Gastroesophageal sphincter (tissue), 4 donors: Measurements from ENCODE around the gene SLC6A9. TPM values are rescaled to one million over a fixed set of nuclear protein-coding genes. Genes with fewer than 3 reads are reported as not detected.
A peak's percentile ranks its signal among the peaks of the same experiment; 100 is the strongest.

Source experiments
- ATAC-seq: fragments of 150-250 bp; one replicate; pipeline ENCODE4 v1.9.1; 2016; ENCODE audit warnings: mild to moderate bottlenecking, moderate library complexity
- H3K27ac ChIP-seq, 4 donors: fragments of 200-600 bp; sonication (generic) in 3 of 4; 1 replicate in 3 of 4; 2 replicates in 1 of 4; pipeline ENCODE4 v1.5.1; 2016 to 2019
- H3K27me3 ChIP-seq: fragments of 200-600 bp; sonication (generic); one replicate; pipeline ENCODE4 v1.5.1; 2019
- H3K36me3 ChIP-seq, 2 donors: fragments of 200-600 bp; sonication (generic); one replicate each; pipeline ENCODE4 v1.5.1; 2019; ENCODE audit warnings: control low read depth in 1 of 2
- H3K4me1 ChIP-seq, 3 donors: fragments of 200-600 bp; sonication (generic); 1 replicate in 2 of 3; 2 replicates in 1 of 3; pipeline ENCODE4 v1.5.1; 2016 to 2019; ENCODE audit warnings: control low read depth in 2 of 3
- H3K4me3 ChIP-seq, 2 donors: fragments of 200-600 bp; sonication (generic); one replicate each; pipeline ENCODE4 v1.5.1; 2019; ENCODE audit warnings: mild to moderate bottlenecking in 1 of 2, moderate library complexity in 1 of 2
- H3K9me3 ChIP-seq, 3 donors: fragments of 200-600 bp; sonication (generic); one replicate each; pipeline ENCODE4 v1.5.1; 2017 to 2019; ENCODE audit warnings: control low read depth in 2 of 3
- EP300 ChIP-seq: sonication (generic); formaldehyde crosslinking; IDR thresholded peaks from one replicate; pipeline ENCODE4 v1.6.1; 2017; ENCODE audit warnings: antibody characterized with exemption, mild to moderate bottlenecking
- POLR2A ChIP-seq, 2 donors: fragments of 450-650 bp; IDR thresholded peaks; one replicate each; pipeline ENCODE4 v1.6.1; 2017; ENCODE audit warnings: antibody characterized with exemption in 2 of 2, mild to moderate bottlenecking in 2 of 2, moderate library complexity in 1 of 2
- POLR2AphosphoS5 ChIP-seq: sonication (generic); formaldehyde crosslinking; IDR thresholded peaks from one replicate; pipeline ENCODE4 v1.6.1; 2017; ENCODE audit warnings: antibody characterized with exemption
- WGBS, 2 donors: methylation state at CpG; one replicate each; pipeline ENCODE4 v1.1.5; 2018; ENCODE audit warnings: low coverage in 1 of 2; 5-methylcytosine and 5-hydroxymethylcytosine counted together
- total RNA-seq, 4 donors: library from RNA; depleted of rRNA; stranded (reverse); fragments of >200 nt; gene quantifications; one replicate each; pipeline ENCODE4 v1.1.0, GENCODE V29; 2016
- TF ChIP-seq, protein P1 (sequence below), 4 experiments: fragments of 200-600 bp in 2 of 4; fragments of 450-650 bp in 2 of 4; sonication (generic) in 1 of 4; IDR thresholded peaks; one replicate each; pipeline ENCODE4 v1.5.1; 2017 to 2019; ENCODE audit warnings: antibody characterized with exemption in 4 of 4, mild to moderate bottlenecking in 2 of 4, moderate library complexity in 2 of 4

The SLC6A9 gene
- total RNA-seq, 4 donors from 2014 or later, result 1.8 to 14.2 (median 7.5) TPM

DNA sequence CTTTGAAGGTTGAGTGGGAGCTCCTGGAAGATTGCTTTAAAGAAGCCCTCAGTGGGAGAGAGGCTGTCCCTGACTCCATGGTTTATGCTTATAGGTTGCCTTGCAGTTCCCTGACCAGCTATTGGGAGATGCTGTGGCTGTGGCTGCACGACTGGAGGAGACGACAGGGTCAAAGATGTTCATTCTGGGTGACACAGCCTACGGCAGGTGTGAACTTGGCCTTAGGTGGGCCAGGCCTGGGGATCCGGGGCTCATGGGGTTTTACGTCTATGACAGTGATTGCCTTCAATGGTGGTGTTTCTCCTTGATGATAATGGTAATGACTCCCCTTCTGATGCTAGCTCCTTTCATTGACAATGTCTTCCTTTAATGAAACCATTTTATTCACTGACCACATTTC lies 60.8 kb downstream of the SLC6A9 start:
- WGBS, 2 donors, result 40% methylated on average over 5 of the region's 5 CpGs; no CpG with 5 or more reads in 1 of the 2 donors
- Histone ChIP-seq H3K9me3 (no peaks in the 10 kb centered on the region), H3K36me3 (peaks cover 0 to 45% of the 10 kb centered on the region in 2 donors), H3K4me1 (peaks cover 0 to 32% (median 10%) of the 10 kb centered on the region in 3 donors), H3K27ac (peak overlapping the region in 1 of 4 donors; percentile 66), H3K27me3 (no peaks in the 10 kb centered on the region), H3K4me3 (peak overlapping the region; percentile 58 to 87)
- ATAC-seq, result no peak
- TF ChIP-seq POLR2AphosphoS5, result no peak
- no peak for TF ChIP-seq EP300
- no peak for TF ChIP-seq POLR2A (IDR thresholded peaks at IDR 0.05)
- TF ChIP-seq, protein P1, sequence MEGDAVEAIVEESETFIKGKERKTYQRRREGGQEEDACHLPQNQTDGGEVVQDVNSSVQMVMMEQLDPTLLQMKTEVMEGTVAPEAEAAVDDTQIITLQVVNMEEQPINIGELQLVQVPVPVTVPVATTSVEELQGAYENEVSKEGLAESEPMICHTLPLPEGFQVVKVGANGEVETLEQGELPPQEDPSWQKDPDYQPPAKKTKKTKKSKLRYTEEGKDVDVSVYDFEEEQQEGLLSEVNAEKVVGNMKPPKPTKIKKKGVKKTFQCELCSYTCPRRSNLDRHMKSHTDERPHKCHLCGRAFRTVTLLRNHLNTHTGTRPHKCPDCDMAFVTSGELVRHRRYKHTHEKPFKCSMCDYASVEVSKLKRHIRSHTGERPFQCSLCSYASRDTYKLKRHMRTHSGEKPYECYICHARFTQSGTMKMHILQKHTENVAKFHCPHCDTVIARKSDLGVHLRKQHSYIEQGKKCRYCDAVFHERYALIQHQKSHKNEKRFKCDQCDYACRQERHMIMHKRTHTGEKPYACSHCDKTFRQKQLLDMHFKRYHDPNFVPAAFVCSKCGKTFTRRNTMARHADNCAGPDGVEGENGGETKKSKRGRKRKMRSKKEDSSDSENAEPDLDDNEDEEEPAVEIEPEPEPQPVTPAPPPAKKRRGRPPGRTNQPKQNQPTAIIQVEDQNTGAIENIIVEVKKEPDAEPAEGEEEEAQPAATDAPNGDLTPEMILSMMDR (IDR thresholded peaks at IDR 0.05), result no peak

DNA sequence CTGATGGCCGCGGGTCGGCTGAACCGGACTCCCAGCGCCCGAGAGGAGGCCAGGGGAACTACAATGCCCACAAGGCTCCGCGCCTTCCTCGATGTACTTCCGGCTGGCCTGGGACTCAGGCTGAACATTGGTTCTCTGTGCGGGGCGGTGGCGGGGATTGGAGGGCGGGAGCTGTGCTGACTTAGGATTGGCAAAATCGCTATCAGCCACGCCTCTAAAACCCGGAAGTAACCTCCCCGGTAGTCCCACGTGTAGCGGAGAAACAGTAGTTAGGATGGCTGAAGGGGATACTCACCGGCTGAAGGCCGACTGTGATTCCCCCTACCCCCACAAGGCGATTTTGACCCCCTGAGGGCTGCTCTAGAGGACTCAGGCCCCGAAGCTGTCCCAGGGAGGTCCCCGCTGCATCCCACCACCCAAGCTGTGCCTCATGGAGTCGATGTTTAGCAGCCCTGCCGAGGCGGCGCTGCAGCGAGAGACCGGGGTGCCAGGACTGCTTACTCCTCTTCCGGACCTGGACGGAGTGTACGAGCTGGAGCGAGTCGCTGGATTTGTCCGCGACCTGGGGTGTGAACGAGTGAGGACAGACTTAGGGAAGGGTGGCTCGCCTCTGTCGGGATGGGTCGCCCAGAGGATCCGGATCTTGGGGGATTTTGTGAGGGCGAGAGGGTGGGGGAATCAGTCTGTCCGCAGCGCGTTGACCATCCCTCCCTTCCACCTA lies 61.4 kb downstream of the SLC6A9 start, which contains the start of gene DPH2:
Gene DPH2, plus strand, starts transcription at position 265 of the 721 bp plus-strand sequence. Its CDS starts 166 bp downstream, at position 431.
- Histone ChIP-seq H3K4me3 (peak within 1 kb of the TSS; percentile 58 to 87), H3K27ac (peak within 1 kb of the TSS in 3 of 4 donors; percentile 46 to 66 (median 62)), H3K9me3 (no peaks in the 10 kb centered on the region), H3K4me1 (peaks cover 0 to 31% (median 10%) of the 10 kb centered on the region in 3 donors), H3K27me3 (no peaks in the 10 kb centered on the region), H3K36me3 (peaks cover 0 to 51% of the 10 kb centered on the region in 2 donors)
- ATAC-seq, result peak; percentile 97
- WGBS, 2 donors, result 1 to 2% methylated on average over 10 to 11 of the region's 47 CpGs
- TF ChIP-seq EP300 (no peak), POLR2AphosphoS5 (peak; percentile 11)
- TF ChIP-seq, protein P1 (IDR thresholded peaks at IDR 0.05), result peak in 2 of 4 experiments; percentile 20 to 59

DNA sequence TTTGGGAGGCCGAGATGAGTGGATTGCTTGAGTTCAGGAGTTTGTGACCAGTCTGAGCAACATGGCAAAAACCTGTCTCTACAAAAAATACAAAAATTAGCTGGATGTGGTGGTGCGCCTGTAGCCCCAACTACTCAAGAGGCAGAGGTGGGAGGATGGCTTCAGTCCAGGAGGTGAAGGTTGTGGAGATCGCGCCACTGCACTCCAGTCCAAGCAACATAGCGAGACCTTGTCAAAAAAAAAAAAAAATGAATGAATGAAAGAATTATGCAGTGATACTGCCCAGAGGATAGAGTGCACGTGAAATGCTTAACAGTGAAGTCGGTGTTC lies 61.9 kb downstream of the SLC6A9 start:
- WGBS, 2 donors, result 45 to 60% methylated on average over 3 to 7 of the region's 7 CpGs
- no peak for ATAC-seq
- H3K36me3 ChIP-seq, result peaks cover 0 to 56% of the 10 kb centered on the region in 2 donors
- no peaks in the 10 kb centered on the region for H3K9me3 ChIP-seq
- TF ChIP-seq POLR2A (IDR thresholded peaks at IDR 0.05), result no peak
- TF ChIP-seq, protein P1 (IDR thresholded peaks at IDR 0.05), result peak in 1 of 4 experiments; percentile 43
- peaks cover 0 to 30% (median 10%) of the 10 kb centered on the region in 3 donors for H3K4me1 ChIP-seq
- H3K4me3 ChIP-seq, result peak overlapping the region in 1 of 2 donors; percentile 87
- no peaks in the 10 kb centered on the region for H3K27me3 ChIP-seq
- peak overlapping the region in 1 of 4 donors; percentile 62 for H3K27ac ChIP-seq

DNA sequence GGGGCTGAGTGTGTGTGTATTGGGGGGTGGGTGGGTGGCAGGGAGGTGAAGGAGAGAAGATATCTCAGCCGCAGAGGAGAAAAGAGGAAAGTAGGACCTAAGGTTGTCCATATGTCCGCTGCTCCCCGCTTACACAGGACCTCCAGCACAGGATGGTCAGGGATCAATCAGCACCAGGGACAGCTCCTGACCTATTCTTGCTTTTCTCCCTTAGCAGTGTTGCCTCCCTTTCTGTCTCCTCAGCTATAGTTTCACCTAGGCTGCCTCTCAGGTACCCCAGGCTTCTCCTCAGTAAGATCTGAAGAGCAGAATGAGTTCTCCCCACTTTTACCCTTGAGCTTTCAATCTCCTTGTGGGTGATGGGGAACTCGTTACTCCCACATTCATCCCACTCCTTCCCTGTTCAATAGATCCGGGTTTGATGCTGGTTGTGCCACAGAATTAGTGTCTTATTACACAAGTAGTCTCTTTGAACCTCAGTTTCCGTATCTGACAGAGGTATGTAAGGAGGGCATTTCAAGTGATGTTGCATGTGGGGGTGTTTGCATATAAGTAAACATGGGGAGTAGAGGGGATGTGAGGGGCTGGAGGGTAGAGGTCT lies 62.8 kb downstream of the SLC6A9 start:
- TF ChIP-seq EP300 (no peak), POLR2A (IDR thresholded peaks at IDR 0.05) (no peak), POLR2AphosphoS5 (no peak)
- TF ChIP-seq, protein P1 (IDR thresholded peaks at IDR 0.05), result no peak
- H3K4me3 ChIP-seq, result no peak overlapping the region
- ATAC-seq, result no peak
- whole genome bisulfite sequencing, 2 donors, result 79 to 89% methylated on average over 4 of the region's 6 CpGs
- peaks cover 0 to 22% (median 10%) of the 10 kb centered on the region in 3 donors for H3K4me1 ChIP-seq
- no peak overlapping the region for H3K27ac ChIP-seq
- H3K27me3 ChIP-seq, result no peaks in the 10 kb centered on the region
- H3K9me3 ChIP-seq, result no peaks in the 10 kb centered on the region
- H3K36me3 ChIP-seq, result peaks cover 0 to 65% of the 10 kb centered on the region in 2 donors
